Measurements from ENCODE around the gene THBD. TPM values are rescaled to one million over a fixed set of nuclear protein-coding genes. Genes with fewer than 3 reads are reported as not detected.

THBD gene
- total RNA-seq, 1 experiment from 2014 or later: 3.1 TPM

- Histone ChIP-seq H2AFZ (ENCODE audit: low read length) (no peak overlapping the region), H3K4me3 (ENCODE audit: low read length) (no peak overlapping the region), H3K4me2 (ENCODE audit: low read length) (no peak overlapping the region), H3K36me3 (ENCODE audit: low read depth, low read length) (no peaks in the 10 kb centered on the region), H3K9me2 (replicated peaks; ENCODE audit: low read length) (no peaks in the 10 kb centered on the region), H3F3A (ENCODE audit: low read length, unreplicated experiment) (no peaks in the 10 kb centered on the region), H3K9ac (ENCODE audit: low read length) (no peak overlapping the region), H3K27me3 (ENCODE audit: low read length) (0 out of 2 replicates have a peak, but pooled peaks cover 2% of the 10 kb centered on the region), H3K9me3 (ENCODE audit: low read length) (no peaks in the 10 kb centered on the region), H3K4me1 (ENCODE audit: insufficient read depth, low read length) (0 out of 2 replicates have a peak, but pooled peaks cover 7% of the 10 kb centered on the region), H3K27ac (ENCODE audit: low read length) (no peak overlapping the region), H3K79me2 (ENCODE audit: low read length) (no peaks in the 10 kb centered on the region), H4K20me1 (ENCODE audit: low read length) (no peaks in the 10 kb centered on the region)
- no peak for ATAC-seq
- TF ChIP-seq CTCF (conservative IDR thresholded peaks at IDR 0.05; ENCODE audit: low read depth, low read length) (no peak), EZH2 (IDR thresholded peaks at IDR 0.05; ENCODE audit: low read length, unreplicated experiment) (no peak), EZH2phosphoT487 (IDR thresholded peaks at IDR 0.05; ENCODE audit: borderline replicate concordance, low read length) (no peak)
- ChIA-PET POLR2A (ENCODE audit: unreplicated experiment) (no interaction called here), CTCF (no interaction called here)
- no peak for DNase-seq
- no TSS peak for BruUV-seq (replicated peaks)
- intact Hi-C loops (cut with micrococcal nuclease): no loop called here
Observed at GRCh38 chr20:23021541-23021940, 27.9 kb downstream of the THBD start.

DNA sequence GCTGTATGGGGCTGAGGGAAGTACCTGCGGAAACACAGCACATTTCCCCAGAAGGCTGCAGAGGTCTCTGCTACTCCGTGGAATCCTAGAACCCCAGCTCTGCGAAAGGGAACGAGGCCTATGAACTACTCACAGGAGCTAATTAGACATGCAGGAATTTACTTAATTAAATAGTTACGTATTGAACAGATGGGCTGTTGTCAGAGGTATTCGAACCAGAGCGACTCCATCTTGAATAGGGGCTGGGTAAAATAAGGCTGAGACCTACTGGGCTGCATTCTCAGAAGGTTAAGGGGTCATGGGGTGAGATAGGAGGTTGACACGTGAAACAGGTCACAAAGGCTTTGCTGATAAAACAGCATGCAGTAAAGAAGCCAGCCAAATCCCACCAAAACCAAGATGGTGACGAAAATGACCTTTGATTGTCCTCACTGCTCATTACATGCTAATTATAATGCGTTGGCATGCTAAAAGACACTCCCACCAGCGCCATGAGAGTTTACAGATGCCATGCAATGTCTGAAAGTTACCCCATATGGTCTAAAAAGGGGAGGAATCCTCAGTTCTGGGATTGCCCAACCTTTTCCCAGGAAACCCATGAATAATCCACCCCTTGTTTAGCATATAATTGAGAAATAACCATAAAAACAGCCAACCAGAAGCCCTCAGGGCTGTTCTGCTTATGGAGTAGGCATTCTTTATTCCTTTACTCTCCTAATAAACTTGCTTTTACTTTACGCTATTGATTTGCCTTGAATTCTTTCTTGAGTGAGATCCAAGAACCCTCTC lies 29.0 kb downstream of the THBD start:
- no peak overlapping the region for H3K27ac ChIP-seq (ENCODE audit: low read length)
- intact Hi-C loops (cut with micrococcal nuclease): no loop called here
- ATAC-seq (no peak), DNase-seq (no peak)
- no peaks in the 10 kb centered on the region for H3K36me3 ChIP-seq (ENCODE audit: low read depth, low read length)
- no peaks in the 10 kb centered on the region for H3F3A ChIP-seq (ENCODE audit: low read length, unreplicated experiment)
- no TSS peak for BruUV-seq (replicated peaks)
- H3K9me3 ChIP-seq (ENCODE audit: low read length): no peaks in the 10 kb centered on the region
- H3K27me3 ChIP-seq (ENCODE audit: low read length): 0 out of 2 replicates have a peak, but pooled peaks cover 2% of the 10 kb centered on the region
- H3K9me2 ChIP-seq (replicated peaks; ENCODE audit: low read length): no peaks in the 10 kb centered on the region
- H2AFZ ChIP-seq (ENCODE audit: low read length): no peak overlapping the region
- H3K9ac ChIP-seq (ENCODE audit: low read length): no peak overlapping the region
- 0 out of 2 replicates have a peak, but pooled peaks cover 7% of the 10 kb centered on the region for H3K4me1 ChIP-seq (ENCODE audit: insufficient read depth, low read length)
- no peak overlapping the region for H3K4me2 ChIP-seq (ENCODE audit: low read length)
- H4K20me1 ChIP-seq (ENCODE audit: low read length): no peaks in the 10 kb centered on the region
- TF ChIP-seq CTCF (conservative IDR thresholded peaks at IDR 0.05; ENCODE audit: low read depth, low read length) (no peak), EZH2 (IDR thresholded peaks at IDR 0.05; ENCODE audit: low read length, unreplicated experiment) (no peak), EZH2phosphoT487 (IDR thresholded peaks at IDR 0.05; ENCODE audit: borderline replicate concordance, low read length) (no peak)
- H3K4me3 ChIP-seq (ENCODE audit: low read length): no peak overlapping the region
- ChIA-PET POLR2A (ENCODE audit: unreplicated experiment) (no interaction called here), CTCF (no interaction called here)
- H3K79me2 ChIP-seq (ENCODE audit: low read length): no peaks in the 10 kb centered on the region

- POLR2A ChIA-PET (ENCODE audit: unreplicated experiment): no interaction called here
- intact Hi-C loops (cut with micrococcal nuclease): no loop called here
Observed at GRCh38 chr20:23019403-23019802, 30.1 kb downstream of the THBD start.

More at GRCh38 chr20:23019403-23019802, 30.1 kb downstream of the THBD start:
- CTCF ChIA-PET: no interaction called here
- Histone ChIP-seq H4K20me1 (ENCODE audit: low read length) (no peaks in the 10 kb centered on the region), H3F3A (ENCODE audit: low read length, unreplicated experiment) (no peaks in the 10 kb centered on the region), H3K4me3 (ENCODE audit: low read length) (no peak overlapping the region), H3K27me3 (ENCODE audit: low read length) (0 out of 2 replicates have a peak, but pooled peaks cover 2% of the 10 kb centered on the region), H3K9ac (ENCODE audit: low read length) (no peak overlapping the region), H3K9me2 (replicated peaks; ENCODE audit: low read length) (no peaks in the 10 kb centered on the region), H3K27ac (ENCODE audit: low read length) (no peak overlapping the region), H3K79me2 (ENCODE audit: low read length) (no peaks in the 10 kb centered on the region), H3K4me1 (ENCODE audit: insufficient read depth, low read length) (0 out of 2 replicates have a peak, but pooled peaks cover 7% of the 10 kb centered on the region), H3K9me3 (ENCODE audit: low read length) (no peaks in the 10 kb centered on the region), H3K36me3 (ENCODE audit: low read depth, low read length) (no peaks in the 10 kb centered on the region), H3K4me2 (ENCODE audit: low read length) (no peak overlapping the region), H2AFZ (ENCODE audit: low read length) (no peak overlapping the region)
- BruUV-seq (replicated peaks): no TSS peak
- TF ChIP-seq CTCF (conservative IDR thresholded peaks at IDR 0.05; ENCODE audit: low read depth, low read length) (no peak), EZH2 (IDR thresholded peaks at IDR 0.05; ENCODE audit: low read length, unreplicated experiment) (no peak), EZH2phosphoT487 (IDR thresholded peaks at IDR 0.05; ENCODE audit: borderline replicate concordance, low read length) (no peak)
- DNase-seq (no peak), ATAC-seq (no peak)
